WTC11 (cell line): ENCODE measurements around the gene AGER. TPM values are rescaled to one million over a fixed set of nuclear protein-coding genes. Genes with fewer than 3 reads are reported as not detected.
A peak's percentile ranks its signal among the peaks of the same experiment; 100 is the strongest.

Experiments used
- ATAC-seq: fragments of 200-7000 bp; cut with Tn5 transposase; 2 replicates; pipeline ENCODE4 v1.10.0; 2021; ENCODE audit warnings: mild to moderate bottlenecking, moderate library complexity
- CTCF ChIA-PET: fragments of 300-600 bp; sonication (Branson Sonifier 250); formaldehyde crosslinking; loops from one replicate; lab custom pipeline; 2021; ENCODE audit warnings: antibody characterized with exemption; lab: Charles Lee
- POLR2A ChIA-PET: fragments of 350-600 bp; sonication (Branson Sonifier 250); formaldehyde crosslinking; loops from one replicate; lab custom pipeline; 2021; ENCODE audit warnings: antibody characterized with exemption; lab: Charles Lee
- DNase-seq: peaks from one replicate; pipeline ENCODE4 v3.0.0; 2021; ENCODE audit warnings: low spot score
- H3K27ac Mint-ChIP-seq: 2 replicates; pipeline ENCODE4 v1.8.0; 2021; ENCODE audit warnings: mixed read lengths
- H3K27me3 Mint-ChIP-seq: 2 replicates; pipeline ENCODE4 v1.8.0; 2021; ENCODE audit warnings: low read depth, mild to moderate bottlenecking, moderate library complexity, mixed read lengths
- H3K36me3 Mint-ChIP-seq: 2 replicates; pipeline ENCODE4 v1.8.0; 2021; ENCODE audit warnings: mixed read lengths
- H3K4me1 Mint-ChIP-seq: 2 replicates; pipeline ENCODE4 v1.8.0; 2022; ENCODE audit warnings: mixed read lengths
- H3K4me3 Mint-ChIP-seq: 2 replicates; pipeline ENCODE4 v1.8.0; 2021; ENCODE audit warnings: mild to moderate bottlenecking, moderate library complexity, mixed read lengths
- H3K9me3 Mint-ChIP-seq: 2 replicates; pipeline ENCODE4 v1.8.0; 2021; ENCODE audit warnings: mixed read lengths
- CBFB ChIP-seq: sonication (generic); formaldehyde crosslinking; IDR thresholded peaks from 2 replicates; pipeline ENCODE4 v1.8.1; 2022; ENCODE audit warnings: mild to moderate bottlenecking, low read depth, missing genetic modification reagents
- CDX4 ChIP-seq: fragments of 250-450 bp; sonication (Bioruptor Pico); IDR thresholded peaks from 2 replicates; pipeline ENCODE4 v1.9.0; 2021; ENCODE audit warnings: moderate library complexity, mild to moderate bottlenecking, inconsistent platforms, borderline replicate concordance
- CREM ChIP-seq: sonication (generic); formaldehyde crosslinking; IDR thresholded peaks from 2 replicates; pipeline ENCODE4 v1.8.1; 2022; ENCODE audit warnings: mild to moderate bottlenecking, missing genetic modification reagents, moderate library complexity
- CTCF ChIP-seq: fragments of 200-600 bp; IDR thresholded peaks from 2 replicates; pipeline ENCODE4 v1.8.0; 2022; ENCODE audit warnings: antibody characterized with exemption
- ELF4 ChIP-seq: sonication (generic); formaldehyde crosslinking; IDR thresholded peaks from 2 replicates; pipeline ENCODE4 v1.8.1; 2022; ENCODE audit warnings: low read depth, mild to moderate bottlenecking, moderate library complexity, missing genetic modification reagents
- ESRRA ChIP-seq: sonication (generic); formaldehyde crosslinking; IDR thresholded peaks from 2 replicates; pipeline ENCODE4 v1.8.1; 2022; ENCODE audit warnings: mild to moderate bottlenecking, missing genetic modification reagents, borderline replicate concordance
- GABPB1 ChIP-seq: sonication (generic); formaldehyde crosslinking; IDR thresholded peaks from 2 replicates; pipeline ENCODE4 v1.8.1; 2023; ENCODE audit warnings: mild to moderate bottlenecking, missing genetic modification reagents
- GRHL2 ChIP-seq: fragments of 250-450 bp; sonication (Bioruptor Pico); IDR thresholded peaks from 2 replicates; pipeline ENCODE4 v1.8.0; 2022; ENCODE audit warnings: mild to moderate bottlenecking, moderate library complexity; ENCODE audit not compliant: insufficient replicate concordance, severe bottlenecking
- GTF2I ChIP-seq: fragments of 250-450 bp; sonication (Bioruptor Pico); conservative IDR thresholded peaks from 2 replicates; pipeline ENCODE4 v1.4.0; 2021; ENCODE audit warnings: mild to moderate bottlenecking
- JUN ChIP-seq: sonication (generic); formaldehyde crosslinking; IDR thresholded peaks from 2 replicates; pipeline ENCODE4 v1.8.0; 2023; ENCODE audit warnings: mild to moderate bottlenecking, missing genetic modification reagents
- NFATC4 ChIP-seq: fragments of 250-450 bp; sonication (Bioruptor Pico); IDR thresholded peaks from 2 replicates; pipeline ENCODE4 v1.9.0; 2021; ENCODE audit warnings: mild to moderate bottlenecking
- NR2C2 ChIP-seq: sonication (generic); formaldehyde crosslinking; IDR thresholded peaks from 2 replicates; pipeline ENCODE4 v1.8.0; 2022; ENCODE audit warnings: mild to moderate bottlenecking, missing genetic modification reagents
- PREB ChIP-seq: sonication (generic); formaldehyde crosslinking; IDR thresholded peaks from 2 replicates; pipeline ENCODE4 v1.8.1; 2022; ENCODE audit warnings: mild to moderate bottlenecking, missing genetic modification reagents, moderate library complexity, borderline replicate concordance
- SMAD3 ChIP-seq: sonication (generic); formaldehyde crosslinking; IDR thresholded peaks from 2 replicates; pipeline ENCODE4 v1.8.0; 2022; ENCODE audit warnings: missing genetic modification reagents, mild to moderate bottlenecking, borderline replicate concordance
- USF2 ChIP-seq: sonication (generic); formaldehyde crosslinking; IDR thresholded peaks from 2 replicates; pipeline ENCODE4 v1.8.1; 2023; ENCODE audit warnings: mild to moderate bottlenecking, missing genetic modification reagents, moderate library complexity
- ZNF281 ChIP-seq: sonication (generic); formaldehyde crosslinking; IDR thresholded peaks from 2 replicates; pipeline ENCODE4 v1.8.0; 2023; ENCODE audit warnings: mild to moderate bottlenecking, missing genetic modification reagents
- ZNF317 ChIP-seq: sonication (generic); formaldehyde crosslinking; IDR thresholded peaks from 2 replicates; pipeline ENCODE4 v1.8.1; 2023; ENCODE audit warnings: low read depth, mild to moderate bottlenecking, moderate library complexity, missing genetic modification reagents, borderline replicate concordance
- ZNF423 ChIP-seq: fragments of 250-450 bp; sonication (Bioruptor Pico); IDR thresholded peaks from 2 replicates; pipeline ENCODE4 v2.1.2; 2022; ENCODE audit warnings: mild to moderate bottlenecking, moderate library complexity
- ZNF512 ChIP-seq: sonication (generic); formaldehyde crosslinking; IDR thresholded peaks from 2 replicates; pipeline ENCODE4 v1.8.1; 2022; ENCODE audit warnings: missing genetic modification reagents, borderline replicate concordance
- ZNF532 ChIP-seq: fragments of 250-450 bp; sonication (Bioruptor Pico); IDR thresholded peaks from 2 replicates; pipeline ENCODE4 v1.9.0; 2021; ENCODE audit warnings: mild to moderate bottlenecking, borderline replicate concordance
- ZNF671 ChIP-seq: fragments of 250-450 bp; sonication (Bioruptor Pico); IDR thresholded peaks from 2 replicates; pipeline ENCODE4 v1.8.0; 2021; ENCODE audit warnings: mild to moderate bottlenecking
- total RNA-seq: library from RNA; stranded (reverse); gene quantifications from 3 replicates; pipeline ENCODE4 v1.2.3, GENCODE V29; 2021
- TF ChIP-seq, protein P1 (sequence below): sonication (generic); formaldehyde crosslinking; IDR thresholded peaks from 2 replicates; pipeline ENCODE4 v1.8.0; 2022; ENCODE audit warnings: mild to moderate bottlenecking, missing genetic modification reagents

AGER gene
- total RNA-seq, 1 experiment from 2014 or later, result 18.1 TPM

DNA sequence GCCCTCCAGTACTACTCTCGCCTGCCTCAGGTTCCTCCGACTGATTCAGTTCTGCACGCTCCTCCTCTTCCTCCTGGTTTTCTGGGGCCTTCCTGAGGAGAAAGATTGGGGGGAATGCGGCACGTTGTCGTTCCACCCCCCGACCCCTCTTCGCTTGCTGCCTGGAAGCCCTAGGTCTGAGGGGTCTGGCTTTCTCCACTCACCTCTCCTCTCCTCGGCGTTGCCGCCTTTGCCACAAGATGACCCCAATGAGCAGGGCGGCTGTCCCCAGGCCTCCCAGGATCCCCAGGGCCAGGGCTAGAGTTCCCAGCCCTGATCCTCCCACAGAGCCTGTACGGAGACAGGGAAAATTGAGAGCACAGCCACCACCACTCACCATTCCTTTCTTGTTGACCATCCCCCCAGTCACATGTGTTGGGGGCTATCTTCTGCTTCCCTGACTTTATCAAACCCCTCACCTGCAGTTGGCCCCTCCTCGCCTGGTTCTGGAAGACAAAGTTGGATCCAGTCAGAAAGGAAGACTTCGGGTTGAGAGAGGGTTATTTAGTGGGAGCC is 2.8 kb downstream of the AGER start (continued):
- TF ChIP-seq ZNF532 (CRISPR knock-in tag) (no peak), CTCF (no peak), SMAD3 (CRISPR knock-in tag) (no peak), CBFB (CRISPR knock-in tag) (no peak), NR2C2 (no peak), GRHL2 (CRISPR knock-in tag) (no peak), ELF4 (no peak)

GRCh38 chr6:32179766-32180405 is 4.2 kb downstream of the AGER start:
- ChIA-PET CTCF (no interaction called here), POLR2A (no interaction called here)
- ATAC-seq, result no peak
- peaks cover 22% of the 10 kb centered on the region for H3K4me1 Mint-ChIP-seq
- no peaks in the 10 kb centered on the region for H3K27me3 Mint-ChIP-seq
- DNase-seq, result no peak
- H3K4me3 Mint-ChIP-seq, result peak overlapping the region; percentile 82
- H3K36me3 Mint-ChIP-seq, result peaks cover 23% of the 10 kb centered on the region
- no peak overlapping the region for H3K27ac Mint-ChIP-seq
- H3K9me3 Mint-ChIP-seq, result no peaks in the 10 kb centered on the region
- TF ChIP-seq CDX4, result no peak
- no peak for TF ChIP-seq GTF2I (CRISPR knock-in tag)
- no peak for TF ChIP-seq USF2 (CRISPR knock-in tag)
- TF ChIP-seq GRHL2 (CRISPR knock-in tag), result no peak
- no peak for TF ChIP-seq GABPB1 (CRISPR knock-in tag)
- TF ChIP-seq JUN (CRISPR knock-in tag), result no peak
- no peak for TF ChIP-seq CREM (CRISPR knock-in tag)
- no peak for TF ChIP-seq ZNF423 (CRISPR knock-in tag)
- TF ChIP-seq ZNF317 (CRISPR knock-in tag), result no peak
- no peak for TF ChIP-seq ESRRA (CRISPR knock-in tag)
- TF ChIP-seq, protein P1, sequence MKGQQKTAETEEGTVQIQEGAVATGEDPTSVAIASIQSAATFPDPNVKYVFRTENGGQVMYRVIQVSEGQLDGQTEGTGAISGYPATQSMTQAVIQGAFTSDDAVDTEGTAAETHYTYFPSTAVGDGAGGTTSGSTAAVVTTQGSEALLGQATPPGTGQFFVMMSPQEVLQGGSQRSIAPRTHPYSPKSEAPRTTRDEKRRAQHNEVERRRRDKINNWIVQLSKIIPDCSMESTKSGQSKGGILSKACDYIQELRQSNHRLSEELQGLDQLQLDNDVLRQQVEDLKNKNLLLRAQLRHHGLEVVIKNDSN (CRISPR knock-in tag), result no peak
- no peak for TF ChIP-seq PREB (CRISPR knock-in tag)
- TF ChIP-seq ZNF671 (CRISPR knock-in tag), result no peak
- TF ChIP-seq NFATC4 (CRISPR knock-in tag), result no peak
- no peak for TF ChIP-seq ZNF281 (CRISPR knock-in tag)
- TF ChIP-seq ZNF512, result no peak
